PC-3 (cell line): ENCODE results near the gene SNAP47.

Experiments
- CTCF ChIP-seq: fragments of 300-600 bp; sonication (generic); conservative IDR thresholded peaks from 2 replicates; pipeline ENCODE4 v1.5.1; 2017; ENCODE audit warnings: antibody characterized with exemption, low read depth, mild to moderate bottlenecking, low read length
- EZH2 ChIP-seq: fragments of 300-600 bp; sonication (generic); IDR thresholded peaks from one replicate; pipeline ENCODE4 v1.6.1; 2017; ENCODE audit warnings: antibody characterized with exemption, mild to moderate bottlenecking, low read length; ENCODE audit not compliant: unreplicated experiment
- EZH2phosphoT487 ChIP-seq: fragments of 300-600 bp; sonication (generic); IDR thresholded peaks from 2 replicates; pipeline ENCODE4 v1.6.1; 2018; ENCODE audit warnings: mild to moderate bottlenecking, antibody characterized with exemption, low read length, borderline replicate concordance

- no peak for TF ChIP-seq CTCF
- no peak for TF ChIP-seq EZH2phosphoT487
- TF ChIP-seq EZH2, result no peak
Observed at GRCh38 chr1:227733309-227733705, 1.9 kb upstream of the SNAP47 start.
